GM18868 (cell line): Measurements from ENCODE around the gene ADAMTS16.

ENCODE experiments used
- ATAC-seq: cut with Tn5 transposase; IDR thresholded peaks from one replicate; pipeline ENCODE4 v1.9.1; 2021; ENCODE audit warnings: mild to moderate bottlenecking, moderate library complexity; ENCODE audit not compliant: unreplicated experiment

The ADAMTS16 gene

DNA sequence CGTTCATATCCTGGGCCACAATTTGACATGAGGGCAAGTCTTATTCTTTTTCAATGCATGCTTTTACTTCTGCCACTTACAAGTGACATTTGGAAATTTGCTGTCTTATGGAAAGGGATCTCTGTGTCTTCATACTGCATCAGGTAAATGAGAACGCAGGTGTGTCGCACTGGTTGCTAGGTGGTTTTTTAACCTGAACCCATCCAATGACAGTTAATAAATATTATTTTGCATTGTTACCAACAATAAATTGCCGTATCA, 1.1 kb downstream of the ADAMTS16 start:
- ATAC-seq: no peak

DNA sequence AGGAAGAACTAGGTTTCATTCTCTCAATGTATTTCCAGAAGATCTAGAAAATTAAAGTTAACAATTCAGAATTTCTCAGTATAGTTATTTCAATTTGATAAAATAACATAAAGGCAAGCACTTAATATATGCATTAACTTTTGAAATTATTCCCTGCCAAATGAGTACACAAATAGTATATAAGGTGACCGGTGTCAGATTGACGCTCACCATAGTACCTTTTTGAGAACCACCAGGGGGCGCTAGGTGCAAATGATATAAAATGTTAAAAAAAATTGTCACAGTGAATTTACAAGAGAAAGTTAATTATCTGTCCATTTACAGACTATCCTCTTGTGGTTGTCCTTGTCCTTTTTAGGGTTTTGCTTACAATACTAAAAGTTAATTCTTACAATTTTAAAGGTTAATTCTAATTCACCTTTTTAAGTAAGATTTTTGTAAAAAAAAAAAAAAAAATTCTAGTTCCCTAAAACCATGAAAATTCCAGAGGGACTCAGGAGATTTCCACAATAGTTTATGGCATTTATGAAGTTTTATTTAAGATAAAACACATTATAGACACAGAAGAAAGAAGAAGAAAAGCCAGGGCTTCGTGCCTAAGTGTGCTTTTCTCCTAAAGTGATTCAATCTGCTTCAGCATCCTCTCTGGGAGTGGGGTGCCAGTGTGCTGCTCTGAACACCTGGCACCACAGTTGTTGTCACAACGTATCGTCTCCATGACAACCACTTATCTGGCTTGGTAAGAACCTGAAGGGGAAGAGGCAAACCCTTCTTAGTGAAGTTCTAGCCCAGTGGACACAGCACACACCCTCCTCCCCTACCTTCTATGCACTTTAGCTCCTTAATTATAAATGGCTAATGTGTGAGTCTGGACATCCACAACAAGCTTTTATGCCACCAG, 1.7 kb downstream of the ADAMTS16 start:
- no peak for ATAC-seq

DNA sequence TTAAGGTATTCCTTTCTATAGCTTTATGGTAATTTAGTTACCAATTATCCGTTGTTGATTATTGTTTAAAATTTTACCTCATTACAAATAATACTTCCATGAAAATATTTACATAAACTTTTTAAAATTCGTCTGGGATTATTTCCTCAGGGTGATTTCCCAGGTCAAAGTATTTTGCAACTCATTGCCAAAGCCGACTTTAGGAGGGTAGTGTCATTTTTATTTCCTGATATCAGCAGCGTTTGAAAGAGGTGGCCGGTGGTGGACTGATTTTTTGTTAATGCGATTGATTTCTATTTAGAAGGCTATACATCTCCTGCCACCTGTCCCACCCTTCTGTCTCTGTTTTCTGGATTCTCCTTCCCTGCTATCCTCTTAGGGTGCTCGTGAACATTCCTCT, 4.3 kb downstream of the ADAMTS16 start:
- no peak for ATAC-seq

DNA sequence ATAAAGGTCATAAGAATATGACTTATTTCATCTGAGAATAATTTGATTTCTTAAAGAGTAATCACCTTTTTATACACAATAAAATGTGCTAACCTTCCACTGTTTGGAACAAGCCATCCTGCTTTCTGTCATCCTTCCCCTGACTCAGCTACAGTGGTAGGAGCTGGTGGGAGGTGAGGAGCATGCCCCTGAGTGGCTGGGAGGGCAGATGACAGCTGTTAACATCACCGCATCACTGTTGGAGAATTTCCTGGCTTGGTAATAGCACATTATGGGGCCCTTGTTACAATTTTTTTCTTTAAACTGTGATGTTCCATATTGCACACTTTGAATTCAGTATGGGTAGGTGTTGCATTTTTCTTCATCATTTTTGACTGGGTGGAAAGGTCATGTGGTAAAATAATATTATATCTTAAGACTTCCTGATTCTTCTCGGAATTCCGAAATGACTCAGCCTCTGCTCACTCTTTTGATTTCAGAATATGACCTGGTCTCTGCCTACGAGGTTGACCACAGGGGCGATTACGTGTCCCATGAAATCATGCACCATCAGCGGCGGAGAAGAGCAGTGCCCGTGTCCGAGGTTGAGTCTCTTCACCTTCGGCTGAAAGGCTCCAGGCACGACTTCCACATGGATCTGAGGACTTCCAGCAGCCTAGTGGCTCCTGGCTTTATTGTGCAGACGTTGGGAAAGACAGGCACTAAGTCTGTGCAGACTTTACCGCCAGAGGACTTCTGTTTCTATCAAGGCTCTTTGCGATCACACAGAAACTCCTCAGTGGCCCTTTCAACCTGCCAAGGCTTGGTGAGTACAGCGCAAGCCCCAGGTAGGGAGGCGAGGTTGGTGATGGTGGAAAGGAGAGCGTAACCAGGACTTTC, 5.8 kb downstream of the ADAMTS16 start:
- ATAC-seq: no peak

DNA sequence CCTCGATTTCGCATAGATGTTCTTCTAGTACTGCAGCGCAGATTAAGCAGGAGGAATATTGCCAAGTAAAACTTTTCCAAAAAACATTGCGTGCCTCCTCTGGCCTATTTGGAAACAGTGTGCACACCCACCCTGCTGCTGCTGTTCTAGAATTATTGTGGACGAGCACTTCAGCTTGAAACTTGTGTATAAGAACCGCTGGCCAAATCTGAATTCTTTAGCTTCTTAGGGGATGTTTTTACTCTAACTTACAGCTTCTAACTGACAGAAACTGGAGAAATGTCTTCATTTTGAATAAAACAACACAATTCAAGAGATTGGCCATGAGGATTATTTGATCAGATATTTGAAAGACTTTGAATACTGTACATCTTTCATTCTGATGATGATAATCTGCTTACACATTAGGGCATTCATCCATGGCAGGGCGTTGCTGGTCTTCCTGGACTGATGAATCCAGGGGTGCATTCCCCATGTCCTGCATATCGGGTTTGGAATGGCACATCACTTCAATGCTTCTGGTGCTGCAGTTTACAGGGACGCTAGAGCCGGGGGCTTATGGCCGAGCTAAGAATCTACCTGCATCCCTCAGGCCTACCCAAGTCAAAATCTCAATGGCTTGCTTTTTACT, 6.5 kb downstream of the ADAMTS16 start:
- no peak for ATAC-seq

DNA sequence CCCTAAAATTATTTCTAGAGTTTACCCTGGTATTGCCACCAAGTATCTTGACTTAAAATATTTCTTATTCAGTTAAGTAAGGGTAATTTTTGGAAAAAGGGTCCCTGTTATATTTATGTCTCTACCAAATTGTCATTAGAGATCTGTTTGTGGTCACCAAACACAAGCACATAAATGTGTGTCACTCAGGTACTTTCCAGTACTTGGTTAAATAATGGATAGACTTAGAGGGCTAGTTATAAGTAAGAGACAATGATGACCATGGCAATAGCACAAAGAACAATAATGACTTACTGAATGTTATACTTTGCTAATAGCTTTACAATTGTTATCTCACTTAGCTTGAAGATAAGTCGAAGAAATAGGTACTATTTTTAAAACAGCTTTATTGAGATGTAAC, 9.0 kb downstream of the ADAMTS16 start:
- ATAC-seq: peak; percentile 42

DNA sequence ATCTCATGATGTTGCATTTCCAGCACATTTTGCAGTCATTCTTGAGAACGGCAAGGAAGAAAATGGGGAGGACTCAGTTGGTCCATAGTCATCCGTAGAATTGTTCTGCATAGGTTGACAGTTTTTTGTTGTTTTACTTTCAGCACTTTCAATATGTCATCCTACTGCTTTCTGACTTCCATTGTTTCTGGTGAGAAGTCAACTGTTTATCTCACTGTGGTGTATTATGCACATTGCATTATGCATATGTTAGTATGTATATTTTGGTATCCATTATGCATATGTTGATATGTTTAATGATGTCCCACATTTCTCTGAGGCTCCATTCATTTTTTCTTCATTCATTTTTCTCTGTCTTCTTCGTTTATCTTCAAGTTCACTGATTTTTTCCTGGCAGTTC, 10.5 kb downstream of the ADAMTS16 start:
- no peak for ATAC-seq

DNA sequence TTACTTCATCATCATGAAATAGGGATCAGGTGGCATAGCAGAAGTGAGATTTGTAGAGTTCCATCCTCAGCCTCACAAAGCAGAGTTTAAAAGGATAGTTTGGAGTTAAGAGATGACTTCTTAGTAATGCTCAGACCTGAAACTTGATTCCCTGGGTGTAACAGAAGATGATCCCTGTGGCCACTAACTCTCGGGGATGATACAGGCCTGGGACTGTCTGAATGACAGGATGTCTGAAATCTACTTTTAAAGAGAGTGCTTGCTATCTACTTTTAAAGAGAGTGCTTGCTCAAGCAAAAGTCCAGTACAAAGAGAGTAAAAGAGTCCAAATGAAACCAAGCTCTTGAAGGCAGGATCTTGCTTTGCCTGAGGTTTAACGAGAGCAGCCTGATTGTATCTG, 14.6 kb downstream of the ADAMTS16 start:
- no peak for ATAC-seq

DNA sequence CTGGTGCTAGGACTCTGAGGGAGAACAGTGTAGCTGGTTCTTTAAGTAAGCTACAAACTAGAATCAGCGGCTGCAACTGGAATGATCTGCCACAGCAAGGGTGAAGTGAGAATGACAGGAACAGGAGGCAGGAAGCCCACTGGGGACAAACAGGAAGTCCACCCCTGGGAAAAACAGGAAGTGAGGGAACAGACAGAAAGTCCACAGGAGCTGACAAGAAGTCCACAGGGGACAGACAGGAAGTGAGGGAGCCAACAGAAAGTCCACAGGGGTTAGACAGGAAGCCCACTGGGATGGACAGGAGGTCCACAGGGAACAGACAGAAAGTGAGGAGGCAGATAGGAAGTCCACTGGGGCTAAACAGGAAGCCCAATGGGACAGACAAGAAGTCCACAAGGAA, 15.5 kb downstream of the ADAMTS16 start:
- ATAC-seq: no peak

DNA sequence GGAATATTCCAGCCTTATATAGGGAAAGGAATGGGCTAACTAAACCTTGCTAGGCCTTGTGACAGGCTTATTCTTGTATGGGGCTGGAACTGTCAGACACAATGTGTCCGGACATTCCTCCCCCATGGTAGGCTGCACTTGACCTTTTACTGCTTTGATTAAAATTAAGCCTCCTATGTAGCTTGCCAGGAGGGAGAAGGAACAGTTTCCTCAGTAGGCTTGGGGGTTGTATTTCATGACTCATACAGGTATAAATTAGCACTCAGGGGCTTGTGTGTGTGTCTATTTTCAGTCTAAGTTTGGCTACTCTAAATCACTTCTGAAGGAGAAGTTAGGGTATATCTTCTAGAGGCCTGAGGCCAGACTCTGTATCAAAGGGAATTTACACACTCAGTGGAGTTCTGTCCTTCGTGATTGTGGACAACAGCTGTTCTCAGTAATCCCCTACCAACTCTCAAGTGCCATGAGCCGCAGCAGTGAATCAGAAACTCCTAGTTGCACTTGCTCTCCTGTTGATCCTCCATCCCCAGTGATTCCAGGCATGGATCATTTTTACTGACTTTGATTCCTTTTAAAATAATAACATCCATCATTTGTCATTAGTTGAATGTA, 16.4 kb downstream of the ADAMTS16 start:
- ATAC-seq: no peak

DNA sequence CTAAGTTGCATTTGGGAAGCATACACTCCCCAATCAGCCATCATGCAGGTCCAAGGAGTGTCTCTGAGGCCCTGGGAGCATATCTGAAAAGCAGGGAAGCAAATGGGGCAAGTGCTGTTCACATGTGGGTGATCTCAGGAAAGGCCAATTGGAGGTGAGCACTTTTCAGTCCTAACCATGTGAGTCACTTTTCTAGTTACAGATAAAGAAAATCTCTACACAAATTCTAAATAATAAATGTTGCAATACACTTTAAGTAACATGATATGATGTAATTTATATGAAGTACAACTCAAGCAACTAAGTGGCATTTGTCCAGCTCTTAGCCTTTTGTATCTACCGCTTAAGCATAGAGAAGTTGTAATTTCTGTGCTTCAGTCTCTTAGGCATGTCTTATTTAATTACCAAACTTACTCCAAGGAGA, 18.4 kb downstream of the ADAMTS16 start:
- ATAC-seq: no peak

DNA sequence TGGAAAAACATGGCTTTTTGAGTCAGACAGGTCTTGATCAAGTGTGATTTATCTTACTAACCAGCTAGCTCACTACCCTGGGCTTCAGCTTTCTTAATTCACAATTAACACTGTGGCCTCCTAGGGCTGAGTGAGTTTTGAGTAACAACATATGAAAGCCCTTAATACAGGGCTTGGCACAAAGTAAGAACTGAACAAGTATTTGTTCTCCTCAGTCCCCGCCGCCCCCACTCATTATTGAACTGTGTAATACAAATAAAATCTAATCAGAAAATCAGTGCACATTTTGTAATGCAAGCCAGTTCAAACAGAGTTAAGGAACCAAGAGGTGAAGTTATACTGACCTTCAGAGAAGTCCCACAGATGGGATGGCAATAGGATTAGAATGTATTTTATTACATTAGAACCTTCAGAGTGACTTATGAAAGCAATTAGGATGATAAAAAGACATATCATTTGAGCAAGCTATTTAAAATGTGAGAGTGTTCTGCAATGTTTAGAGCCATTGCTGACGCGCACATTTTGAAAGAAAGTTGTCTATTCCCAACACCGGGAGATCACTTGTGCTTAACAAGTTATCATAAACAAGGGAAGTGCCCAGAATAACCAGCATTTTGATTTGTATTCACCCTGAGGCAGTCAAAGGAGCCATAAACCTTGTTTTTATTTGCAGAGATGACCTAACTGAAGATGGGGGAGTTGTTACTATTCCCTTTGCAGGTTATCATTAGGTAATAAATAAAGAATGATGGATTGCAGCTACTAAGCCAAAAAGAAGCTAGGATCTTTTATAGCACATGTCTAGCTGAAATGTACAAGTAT, 19.4 kb downstream of the ADAMTS16 start:
- no peak for ATAC-seq

DNA sequence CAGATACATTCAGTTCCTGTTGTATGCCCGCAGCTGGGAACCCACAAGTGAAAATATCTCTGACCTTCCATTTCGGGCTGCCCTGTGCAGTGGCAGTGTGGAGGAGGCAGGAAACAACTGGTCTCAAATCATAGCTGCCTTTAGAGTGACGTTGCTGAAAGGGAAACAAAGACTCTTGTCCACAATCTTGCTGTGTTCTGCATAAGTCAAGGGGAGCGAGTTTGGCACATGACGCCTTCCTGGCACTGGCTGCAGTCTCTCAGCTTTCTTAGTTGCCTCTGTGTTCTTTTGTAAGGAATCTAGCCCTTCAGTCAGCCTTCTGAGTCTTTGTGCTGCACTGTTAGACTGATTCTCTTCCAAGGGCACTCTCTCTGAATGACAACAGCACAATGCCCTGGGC, 24.0 kb downstream of the ADAMTS16 start:
- no peak for ATAC-seq

DNA sequence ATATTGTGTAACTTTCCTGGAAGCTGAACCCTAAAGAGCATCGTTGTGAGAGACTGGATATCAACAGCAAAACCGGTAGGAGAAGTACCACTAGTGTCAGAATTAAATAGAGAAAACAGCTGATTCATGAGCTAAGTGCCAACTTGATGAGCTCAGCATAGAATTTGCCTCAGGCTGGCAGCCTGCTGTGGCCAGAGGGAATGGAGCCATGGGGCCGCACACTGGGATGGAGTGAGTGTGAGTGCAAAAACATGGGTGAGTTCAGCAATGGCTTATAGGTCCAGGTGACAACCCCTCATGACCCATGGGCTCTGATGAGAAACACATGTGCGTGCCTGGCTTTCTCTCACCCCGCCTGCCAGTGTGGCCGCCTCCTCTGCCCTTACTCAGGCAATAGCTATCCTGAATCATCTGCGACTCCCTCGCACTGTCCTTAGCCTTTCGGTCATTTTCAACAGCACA, 25.4 kb downstream of the ADAMTS16 start:
- ATAC-seq: no peak

DNA sequence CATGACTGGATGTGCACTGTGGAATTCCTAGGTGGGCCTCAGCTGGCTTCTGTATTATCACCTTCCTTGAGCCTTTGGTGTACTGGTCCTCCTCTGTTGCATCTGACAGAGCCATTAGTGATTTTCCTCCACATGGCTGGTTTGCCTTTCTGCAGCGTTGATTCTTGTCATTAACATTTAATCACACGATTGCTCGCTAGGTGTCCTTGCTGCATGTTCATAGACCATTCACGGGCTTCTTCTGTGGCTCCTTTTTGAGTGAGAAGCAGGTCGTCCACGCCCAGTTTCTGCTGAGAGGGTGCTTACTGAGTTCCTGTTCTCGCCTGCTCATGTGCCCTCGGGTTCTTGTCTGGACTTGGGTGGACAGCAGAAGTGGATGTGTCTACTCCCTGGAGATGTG, 29.3 kb downstream of the ADAMTS16 start:
- ATAC-seq: no peak

DNA sequence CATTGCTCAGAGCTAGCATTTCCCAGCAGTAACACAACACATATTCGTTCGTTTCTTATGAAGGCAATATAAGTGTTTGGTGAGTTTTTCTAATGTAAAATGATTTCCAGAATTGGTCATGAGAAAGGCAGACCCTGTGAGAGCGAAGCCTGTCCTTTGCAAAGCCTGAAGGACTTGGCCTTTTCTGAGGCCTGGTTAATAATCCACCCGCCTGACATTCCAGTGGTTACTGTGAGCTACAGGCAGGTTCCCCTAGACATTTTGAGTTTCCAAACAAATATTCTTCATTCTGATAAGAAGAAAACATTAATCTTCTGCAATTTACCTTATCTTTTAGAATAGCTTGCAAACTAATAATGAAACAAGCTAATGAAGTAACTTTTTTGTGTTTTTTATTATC, 38.0 kb downstream of the ADAMTS16 start:
- ATAC-seq: no peak

DNA sequence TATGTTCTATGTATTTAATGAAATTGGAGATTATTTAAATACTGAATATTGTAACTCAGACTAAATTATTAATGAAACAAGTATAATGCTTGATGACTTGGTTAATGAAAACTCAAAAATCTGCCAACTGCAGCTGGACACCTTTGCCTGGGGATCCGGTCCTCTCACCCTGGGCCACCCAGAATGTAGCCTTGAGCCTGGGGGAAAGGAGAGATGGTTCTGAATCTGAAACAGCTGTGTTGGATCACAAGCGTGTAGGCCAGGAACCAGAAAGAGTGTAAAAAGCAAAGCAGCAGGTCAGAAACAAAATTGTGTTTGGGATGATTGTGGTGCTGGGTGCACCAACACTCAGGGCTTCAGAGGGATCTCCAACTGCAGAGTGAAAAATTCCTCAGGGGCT, 38.5 kb downstream of the ADAMTS16 start:
- no peak for ATAC-seq

DNA sequence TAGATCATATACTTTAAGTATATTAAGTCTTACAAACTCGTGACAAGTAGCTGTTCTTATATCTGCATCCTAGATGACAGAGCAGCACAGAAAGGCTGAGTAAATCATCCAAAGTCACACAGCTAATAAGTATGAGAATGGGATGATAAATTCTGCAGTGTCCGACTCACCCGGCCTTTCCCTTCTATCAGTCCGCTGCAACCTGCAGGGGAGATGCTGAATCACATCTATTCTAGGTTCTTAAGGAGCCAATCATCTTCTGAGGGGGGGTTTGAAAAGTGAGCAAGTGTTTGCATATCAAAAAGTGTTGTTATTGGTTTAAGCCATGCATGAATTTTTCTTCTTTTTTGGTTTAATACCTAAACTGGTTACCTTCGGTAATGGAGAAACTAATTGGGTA, 38.9 kb downstream of the ADAMTS16 start:
- no peak for ATAC-seq

DNA sequence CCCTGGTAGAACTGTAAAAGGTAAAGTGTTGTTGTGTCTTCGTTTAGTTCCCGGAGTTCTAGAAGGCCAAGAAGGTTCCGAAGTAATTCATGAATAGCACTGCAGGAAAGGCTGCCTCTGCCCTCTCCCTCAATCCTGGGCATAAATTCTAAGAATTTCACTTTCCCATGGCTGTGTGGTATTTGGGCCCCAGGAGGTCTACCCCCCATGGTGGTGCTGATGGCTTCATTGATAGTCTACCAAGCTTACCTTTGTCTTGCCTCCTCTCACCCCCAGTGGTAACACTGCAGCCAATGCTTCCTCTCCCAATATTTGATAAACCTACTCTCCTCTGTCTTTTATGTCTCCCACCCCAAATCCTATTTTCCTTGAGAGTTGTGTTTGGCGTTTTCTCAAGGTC, 39.5 kb downstream of the ADAMTS16 start:
- ATAC-seq: no peak

DNA sequence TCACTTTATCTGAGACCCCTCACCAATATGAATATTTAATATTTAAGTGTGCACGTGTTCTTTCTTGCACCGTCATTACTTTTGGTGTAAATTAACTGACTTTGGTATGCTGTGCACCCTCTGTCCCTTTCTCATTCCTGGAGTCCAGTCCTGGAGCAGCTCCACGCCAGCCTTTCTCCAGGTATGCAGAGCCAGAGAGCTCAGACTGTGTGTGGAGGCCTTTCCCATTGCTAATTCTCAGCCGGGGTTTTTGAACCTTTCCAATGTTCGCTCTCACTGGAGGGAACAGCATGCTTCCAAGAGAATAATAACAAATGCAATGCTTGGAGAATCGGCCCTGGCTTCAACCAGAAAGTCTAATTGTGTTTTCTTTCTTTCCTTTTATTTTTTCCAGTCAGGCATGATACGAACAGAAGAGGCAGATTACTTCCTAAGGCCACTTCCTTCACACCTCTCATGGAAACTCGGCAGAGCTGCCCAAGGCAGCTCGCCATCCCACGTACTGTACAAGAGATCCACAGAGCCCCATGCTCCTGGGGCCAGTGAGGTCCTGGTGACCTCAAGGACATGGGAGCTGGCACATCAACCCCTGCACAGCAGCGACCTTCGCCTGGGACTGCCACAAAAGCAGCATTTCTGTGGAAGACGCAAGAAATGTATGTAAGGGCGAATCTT, 41.7 kb downstream of the ADAMTS16 start:
- no peak for ATAC-seq
